Activated naive CD4-positive, alpha-beta T cell treated with Interleukin-2 at 50 U/mL for 16 hours (primary cell): ENCODE data around the gene NID1.

Experiments
- DNase-seq: peaks from one replicate; pipeline ENCODE4 v3.0.0-alpha.2; 2020

Gene NID1, protein sequence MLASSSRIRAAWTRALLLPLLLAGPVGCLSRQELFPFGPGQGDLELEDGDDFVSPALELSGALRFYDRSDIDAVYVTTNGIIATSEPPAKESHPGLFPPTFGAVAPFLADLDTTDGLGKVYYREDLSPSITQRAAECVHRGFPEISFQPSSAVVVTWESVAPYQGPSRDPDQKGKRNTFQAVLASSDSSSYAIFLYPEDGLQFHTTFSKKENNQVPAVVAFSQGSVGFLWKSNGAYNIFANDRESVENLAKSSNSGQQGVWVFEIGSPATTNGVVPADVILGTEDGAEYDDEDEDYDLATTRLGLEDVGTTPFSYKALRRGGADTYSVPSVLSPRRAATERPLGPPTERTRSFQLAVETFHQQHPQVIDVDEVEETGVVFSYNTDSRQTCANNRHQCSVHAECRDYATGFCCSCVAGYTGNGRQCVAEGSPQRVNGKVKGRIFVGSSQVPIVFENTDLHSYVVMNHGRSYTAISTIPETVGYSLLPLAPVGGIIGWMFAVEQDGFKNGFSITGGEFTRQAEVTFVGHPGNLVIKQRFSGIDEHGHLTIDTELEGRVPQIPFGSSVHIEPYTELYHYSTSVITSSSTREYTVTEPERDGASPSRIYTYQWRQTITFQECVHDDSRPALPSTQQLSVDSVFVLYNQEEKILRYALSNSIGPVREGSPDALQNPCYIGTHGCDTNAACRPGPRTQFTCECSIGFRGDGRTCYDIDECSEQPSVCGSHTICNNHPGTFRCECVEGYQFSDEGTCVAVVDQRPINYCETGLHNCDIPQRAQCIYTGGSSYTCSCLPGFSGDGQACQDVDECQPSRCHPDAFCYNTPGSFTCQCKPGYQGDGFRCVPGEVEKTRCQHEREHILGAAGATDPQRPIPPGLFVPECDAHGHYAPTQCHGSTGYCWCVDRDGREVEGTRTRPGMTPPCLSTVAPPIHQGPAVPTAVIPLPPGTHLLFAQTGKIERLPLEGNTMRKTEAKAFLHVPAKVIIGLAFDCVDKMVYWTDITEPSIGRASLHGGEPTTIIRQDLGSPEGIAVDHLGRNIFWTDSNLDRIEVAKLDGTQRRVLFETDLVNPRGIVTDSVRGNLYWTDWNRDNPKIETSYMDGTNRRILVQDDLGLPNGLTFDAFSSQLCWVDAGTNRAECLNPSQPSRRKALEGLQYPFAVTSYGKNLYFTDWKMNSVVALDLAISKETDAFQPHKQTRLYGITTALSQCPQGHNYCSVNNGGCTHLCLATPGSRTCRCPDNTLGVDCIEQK

DNA sequence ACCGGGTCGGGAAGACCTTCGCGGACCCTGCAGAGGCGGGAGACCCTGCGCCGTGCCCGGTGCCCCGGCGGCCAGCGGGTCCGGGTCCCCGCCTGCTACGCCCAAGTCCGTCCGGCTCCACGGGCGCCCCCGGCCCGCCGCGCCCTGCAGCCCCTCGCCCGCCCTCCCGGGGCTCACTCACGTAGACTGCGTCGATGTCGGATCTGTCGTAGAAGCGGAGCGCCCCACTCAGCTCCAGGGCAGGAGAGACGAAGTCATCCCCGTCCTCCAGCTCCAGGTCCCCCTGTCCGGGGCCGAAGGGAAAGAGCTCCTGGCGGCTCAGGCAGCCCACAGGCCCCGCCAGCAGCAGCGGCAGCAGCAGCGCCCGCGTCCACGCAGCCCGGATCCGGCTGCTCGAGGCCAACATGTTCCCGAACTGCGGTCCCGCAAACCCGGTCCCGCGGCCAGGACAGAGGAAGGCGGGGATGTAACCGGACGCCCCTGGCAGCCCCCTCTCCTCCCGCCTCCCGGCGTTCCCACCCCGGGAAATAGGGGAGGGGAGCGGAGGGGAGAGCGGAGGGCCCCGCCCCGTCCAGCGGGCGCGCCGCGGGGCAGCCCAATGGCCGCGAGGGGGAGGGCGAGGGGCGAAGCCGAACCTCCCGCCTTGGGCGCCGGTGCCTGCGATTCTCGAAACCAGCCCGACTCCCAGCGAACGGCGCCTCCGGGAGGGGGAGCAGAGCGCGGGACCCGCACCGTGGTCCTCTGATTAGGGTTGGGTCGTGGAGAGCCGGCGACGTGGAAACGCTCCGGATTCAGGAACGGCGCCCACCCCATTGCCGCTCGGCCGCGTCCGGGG lies at the start of gene NID1:
Gene NID1, minus strand, starts transcription at position 417 of the 835 bp plus-strand sequence. Its CDS starts 11 bp downstream, at position 406.
- peak; percentile 26 for DNase-seq

DNA sequence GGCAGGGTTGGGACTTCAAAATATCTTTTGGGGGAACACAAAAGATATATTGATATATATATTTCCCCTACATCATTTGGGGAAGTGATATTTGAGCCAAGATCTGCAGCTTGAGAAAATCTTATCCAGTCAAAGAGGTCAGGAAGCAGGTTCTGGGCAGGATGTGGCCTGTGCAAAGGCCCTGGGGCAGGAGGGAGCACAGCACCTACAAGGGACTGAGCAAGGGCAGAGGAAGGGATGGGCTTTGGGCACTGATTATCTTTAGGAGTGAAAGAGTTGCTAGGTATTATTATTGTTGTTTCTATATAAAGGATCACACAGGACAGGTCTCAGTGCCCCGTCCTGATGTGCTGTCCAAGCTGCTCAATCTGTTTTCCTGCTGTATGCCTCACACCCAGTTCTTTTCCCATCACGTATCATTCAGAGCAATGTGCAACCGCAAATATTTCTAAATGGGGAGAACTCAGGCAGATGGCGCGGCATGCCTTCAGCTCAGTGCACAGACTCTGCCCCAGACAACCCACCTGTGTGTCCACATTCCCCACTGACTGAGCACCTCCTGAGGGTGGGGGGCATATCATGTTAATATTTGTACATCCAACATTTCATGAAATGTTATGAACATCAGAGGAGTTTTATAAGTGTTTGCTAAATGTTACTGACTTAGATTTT lies 49.3 kb upstream of the NID1 start:
- no peak for DNase-seq

DNA sequence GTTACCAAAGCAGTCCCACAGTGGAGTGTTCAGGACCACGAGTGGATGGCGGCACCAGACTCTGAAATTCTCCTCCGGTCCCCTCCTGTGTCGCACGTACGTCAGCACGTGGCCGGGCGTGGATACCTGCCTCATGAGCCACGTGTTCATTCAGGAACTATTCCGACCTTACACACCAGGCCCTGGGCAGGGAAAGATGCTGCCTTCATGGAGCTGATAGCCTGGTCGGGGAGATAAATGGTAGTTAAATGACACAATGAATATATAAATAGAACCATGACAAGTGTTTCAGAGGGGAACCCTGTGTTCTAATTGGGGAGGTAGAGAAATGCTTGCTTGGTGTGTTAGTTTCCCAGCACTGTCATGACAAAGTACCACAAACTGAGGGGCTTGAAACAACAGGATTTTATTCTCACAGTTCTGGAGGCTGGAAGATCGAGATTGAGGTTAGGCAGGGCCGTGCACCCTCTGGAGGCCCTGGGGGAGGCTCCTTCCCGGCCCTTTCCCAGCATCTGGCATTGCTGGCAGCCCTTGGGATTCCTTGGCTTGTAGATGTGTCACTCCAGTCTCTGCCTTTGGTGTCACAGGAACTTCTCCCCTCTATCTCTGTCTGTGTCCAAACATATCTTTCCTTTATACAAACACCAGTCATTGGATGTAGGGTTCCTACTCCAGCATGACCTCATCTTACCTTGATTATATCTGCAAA lies 48.6 kb upstream of the NID1 start:
- no peak for DNase-seq

DNA sequence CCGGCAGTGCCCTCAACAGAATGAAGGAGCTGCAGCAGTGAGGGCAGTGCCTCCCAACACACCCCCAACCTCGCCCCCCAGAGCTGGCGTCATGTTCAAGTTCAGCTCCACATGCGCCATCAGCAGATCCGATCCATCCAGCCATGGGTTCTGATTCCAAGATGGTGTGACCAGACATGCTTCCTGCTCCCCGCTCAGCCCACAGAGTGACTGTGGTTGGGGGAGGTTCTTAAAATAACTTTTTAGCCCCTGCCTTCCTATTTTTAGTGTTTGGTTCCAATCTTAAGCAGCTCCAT lies 47.4 kb upstream of the NID1 start:
- no peak for DNase-seq

DNA sequence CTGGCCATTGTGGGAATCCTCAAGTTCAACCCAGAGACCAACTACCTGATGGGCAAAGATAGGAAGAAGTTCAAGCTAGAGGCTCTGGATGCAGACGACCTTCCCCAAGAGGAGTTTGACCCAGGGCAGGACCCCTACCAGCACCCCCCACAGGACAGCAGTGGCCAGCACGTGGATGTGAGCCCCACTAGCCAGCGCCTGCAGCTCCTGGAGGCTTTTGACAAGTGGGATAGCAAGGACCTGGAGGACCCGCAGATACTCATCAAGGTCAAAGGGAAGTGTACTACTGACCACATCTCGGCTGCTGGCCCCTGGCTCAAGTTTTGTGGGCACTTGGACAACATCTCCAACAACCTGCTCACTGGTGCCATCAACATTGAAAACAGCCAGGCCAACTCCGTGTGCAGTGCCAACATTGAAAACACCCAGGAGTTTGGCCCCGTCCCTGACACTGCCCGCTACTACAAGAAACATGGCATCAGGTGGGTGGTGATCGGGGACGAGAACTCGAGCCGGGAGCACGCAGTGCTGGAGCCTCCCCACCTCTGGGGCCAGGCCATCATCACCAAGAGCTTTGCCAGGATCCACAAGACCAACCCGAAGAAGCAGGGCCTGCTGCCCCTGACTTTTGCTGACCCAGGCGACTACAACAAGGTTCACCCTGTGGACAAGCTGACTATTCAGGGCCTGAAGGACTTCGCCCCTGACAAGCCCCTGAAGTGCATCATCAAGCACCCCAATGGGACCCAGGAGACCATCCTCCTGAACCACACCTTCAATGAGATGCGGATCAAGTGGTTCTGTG lies 46.8 kb upstream of the NID1 start:
- no peak for DNase-seq

DNA sequence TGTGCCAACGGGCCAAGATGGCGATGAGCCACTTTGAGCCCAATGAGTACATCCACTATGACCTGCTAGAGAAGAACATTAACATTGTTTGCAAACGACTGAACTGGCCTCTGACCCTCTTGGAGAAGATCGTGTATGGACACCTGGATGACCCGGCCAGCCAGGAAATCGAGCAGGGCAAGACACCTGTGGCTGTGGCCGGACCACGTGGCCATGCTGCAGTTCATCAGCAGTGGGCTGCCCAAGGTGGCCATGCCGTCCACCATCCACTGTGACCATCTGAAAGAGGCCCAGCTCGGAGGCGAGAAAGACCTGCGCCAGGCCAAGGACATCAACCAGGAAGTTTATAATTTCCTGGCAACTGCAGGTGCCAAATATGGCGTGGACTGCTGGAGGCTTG lies 45.2 kb upstream of the NID1 start:
- DNase-seq: no peak

DNA sequence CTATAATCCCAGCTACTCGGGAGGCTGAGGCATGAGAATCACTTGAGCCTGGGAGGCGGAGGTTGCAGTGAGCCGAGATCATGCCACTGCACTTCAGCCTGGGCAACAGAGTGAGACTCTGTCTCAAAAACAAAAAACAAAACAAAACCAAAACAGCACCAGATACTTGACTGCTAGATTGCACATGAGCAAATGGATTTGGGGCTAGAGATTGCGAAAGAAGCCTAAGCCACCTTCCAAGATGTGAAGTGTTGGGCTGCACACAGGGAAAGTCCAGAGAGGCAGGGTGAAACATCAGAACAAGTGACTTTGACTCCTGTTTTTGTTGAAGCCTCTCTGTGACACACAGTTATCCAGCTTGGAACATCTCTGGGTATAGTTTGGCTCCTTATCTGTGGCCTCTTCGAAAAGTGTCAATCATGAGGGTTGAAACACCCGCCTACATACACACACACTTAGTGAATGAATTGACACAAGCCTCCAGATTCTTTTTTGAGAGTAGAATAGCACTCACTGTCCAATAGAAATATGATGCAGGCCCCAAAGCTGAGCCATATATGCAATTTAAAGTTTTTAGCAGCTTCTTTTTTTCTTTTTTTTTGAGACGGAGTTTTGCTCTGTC lies 43.2 kb upstream of the NID1 start:
- no peak for DNase-seq

DNA sequence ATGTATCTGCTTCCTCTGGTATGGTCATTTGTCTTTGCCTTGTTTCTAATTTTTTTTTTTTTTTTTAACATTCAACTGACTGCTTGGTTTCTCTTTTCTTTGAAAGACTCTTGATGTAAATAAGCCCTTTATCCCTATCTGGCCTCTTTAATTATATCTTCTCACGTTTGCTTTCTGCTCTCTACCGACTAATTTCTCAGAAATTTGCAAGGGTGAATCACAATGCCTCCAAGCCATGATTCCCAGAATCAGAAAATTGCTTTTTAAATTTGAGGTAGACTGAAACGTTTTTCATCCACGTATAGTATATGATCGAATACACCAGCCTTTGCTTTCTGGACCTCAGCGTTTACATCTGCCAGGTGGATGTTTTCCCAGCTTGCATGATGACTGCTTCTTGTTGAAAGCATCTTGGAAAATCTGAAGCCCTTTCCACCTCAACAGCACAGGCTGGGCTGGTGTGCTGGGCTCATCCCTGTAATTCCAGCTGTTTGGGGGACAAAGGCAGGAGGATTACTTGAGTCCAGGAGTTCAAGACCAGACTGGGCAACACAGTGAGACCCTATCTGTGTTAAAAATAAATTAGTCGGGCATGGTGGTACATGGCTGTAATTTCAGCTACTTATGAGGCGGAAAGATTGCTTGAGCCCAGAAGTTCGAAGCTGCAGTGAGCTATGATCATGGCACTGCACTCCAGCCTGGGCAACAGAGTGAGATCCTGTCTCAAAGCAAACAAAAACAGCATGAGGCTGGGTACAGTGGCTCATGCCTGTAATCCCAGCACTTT lies 42.4 kb upstream of the NID1 start:
- no peak for DNase-seq

DNA sequence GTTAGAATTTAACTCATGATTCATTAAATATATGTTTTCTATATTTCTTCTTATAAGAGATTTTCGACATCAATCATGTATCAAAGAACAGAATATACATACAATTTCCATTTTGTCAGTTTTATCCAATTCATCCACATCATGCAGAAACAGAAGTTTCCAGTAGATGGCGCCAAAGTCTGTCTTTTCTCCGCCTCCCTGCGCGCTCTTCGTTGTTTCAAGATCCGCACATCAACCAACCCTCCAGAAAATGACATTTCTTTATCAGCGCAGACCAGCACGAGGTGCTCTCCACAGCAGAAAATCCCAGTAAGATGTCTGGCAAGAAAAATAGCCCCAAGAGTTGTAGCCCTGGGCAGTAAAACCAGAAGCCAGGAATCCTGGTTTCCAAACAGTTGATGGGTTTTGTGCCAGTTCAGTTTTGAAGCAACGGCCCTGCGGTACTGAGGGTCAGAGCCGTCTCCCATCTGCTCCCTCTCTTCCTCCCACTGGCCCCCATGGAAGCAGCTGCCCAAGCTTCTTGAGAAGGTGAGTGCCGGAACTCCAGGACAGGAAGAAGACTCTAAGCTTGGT lies 38.8 kb upstream of the NID1 start:
- DNase-seq: peak; percentile 57

DNA sequence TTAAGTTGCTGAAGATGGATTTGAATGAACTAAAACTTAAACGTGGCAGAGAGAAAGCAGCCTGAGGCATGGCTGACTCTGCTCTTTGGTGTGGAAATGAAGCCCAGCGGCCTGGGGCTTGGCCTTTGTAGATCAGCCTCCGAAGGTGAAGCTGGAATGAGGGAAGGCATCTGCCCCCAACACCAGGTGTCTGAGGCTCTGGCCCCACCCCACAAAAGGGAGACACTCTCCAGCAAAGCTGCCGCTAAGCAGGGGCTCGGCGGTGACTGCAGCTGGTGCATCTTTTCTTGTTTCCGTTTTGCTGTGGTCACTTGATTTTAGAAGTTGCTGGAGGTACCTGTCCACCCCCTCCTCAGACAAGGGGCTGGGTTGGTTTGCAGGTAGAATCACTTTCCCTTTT lies 38.2 kb upstream of the NID1 start:
- no peak for DNase-seq

DNA sequence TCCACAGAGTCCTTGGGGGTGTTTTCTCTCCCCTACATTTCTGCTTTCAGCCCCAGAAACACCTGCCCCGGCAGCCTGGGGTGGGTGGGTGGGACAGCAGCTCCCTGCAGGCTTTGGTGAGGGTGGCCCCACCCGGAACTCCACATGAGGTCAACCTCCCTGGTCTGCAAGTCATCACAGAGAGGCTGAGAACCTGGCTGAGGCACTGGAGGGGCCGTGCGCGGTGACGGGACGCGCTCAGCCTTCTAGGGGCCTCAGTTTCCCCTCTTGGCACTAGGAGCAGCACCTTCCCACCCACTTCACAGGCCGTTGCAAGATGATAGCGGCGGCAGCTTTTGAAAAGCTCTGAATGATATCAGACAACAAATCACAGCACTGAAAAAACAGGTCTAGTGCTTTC lies 37.7 kb upstream of the NID1 start:
- DNase-seq: no peak

DNA sequence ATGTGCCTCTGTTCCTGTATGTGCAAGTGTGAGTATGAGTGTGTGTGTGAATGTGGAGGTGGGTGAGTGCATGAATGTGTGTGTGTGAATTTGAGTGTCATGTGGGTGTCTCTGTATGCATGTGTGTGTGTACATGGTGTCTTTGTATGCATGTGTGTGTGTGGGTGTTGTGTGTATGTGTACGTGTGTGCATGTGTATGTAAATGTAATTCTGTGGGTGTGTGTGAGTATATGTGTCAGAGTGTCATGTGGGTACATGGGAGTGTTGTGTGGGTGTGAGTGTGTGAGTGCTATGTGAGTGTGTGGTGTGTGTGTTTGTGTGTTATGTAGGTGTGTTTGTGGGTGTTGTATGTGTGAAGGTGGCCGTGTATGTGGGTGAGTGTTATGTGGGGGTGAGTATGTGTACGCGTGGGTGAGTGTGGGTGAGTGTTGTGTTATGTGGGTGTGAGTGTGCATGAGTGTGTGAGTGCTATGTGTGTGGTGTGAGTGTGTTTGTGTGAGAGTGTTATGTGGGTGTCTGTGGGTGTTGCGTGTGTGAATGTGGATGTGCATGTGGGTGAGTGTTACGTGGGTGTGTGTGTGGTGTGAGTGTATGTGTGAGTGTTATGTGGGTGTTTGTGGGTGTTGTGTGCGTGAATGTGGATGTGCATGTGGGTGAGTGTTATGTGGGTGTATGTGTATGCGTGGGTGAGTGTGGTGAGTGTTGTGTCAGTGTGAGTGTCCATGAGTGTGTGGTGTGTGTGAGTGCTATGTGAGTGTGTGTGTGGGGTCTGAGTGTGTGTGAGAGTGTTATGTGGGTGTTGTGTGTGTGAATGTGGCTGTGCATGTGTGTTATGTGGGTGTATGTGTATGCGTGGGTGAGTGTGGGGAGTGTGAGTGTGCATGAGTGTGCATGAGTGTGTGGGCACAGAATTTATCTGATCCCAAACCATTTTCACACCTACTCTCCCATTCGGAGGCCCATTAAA lies 36.6 kb upstream of the NID1 start:
- no peak for DNase-seq

DNA sequence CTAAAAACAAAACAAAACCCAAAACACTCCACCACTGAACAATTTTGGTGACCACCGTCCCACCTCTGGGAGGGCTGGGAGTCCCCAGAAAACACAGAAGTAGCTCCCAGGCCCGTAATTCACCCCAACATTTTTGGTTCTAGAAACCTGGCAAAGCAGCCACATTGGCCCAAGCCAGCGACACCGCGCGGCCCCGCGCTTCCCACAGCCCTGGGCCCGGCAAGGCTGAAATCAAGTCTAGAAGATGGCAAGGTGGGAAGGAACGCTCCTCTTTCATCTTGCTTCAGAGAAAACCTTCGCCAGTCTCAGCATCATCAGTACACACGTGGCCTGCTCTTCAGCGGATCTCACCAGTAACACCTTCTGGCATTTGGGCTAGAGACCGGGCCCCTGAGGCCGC lies 35.9 kb upstream of the NID1 start:
- DNase-seq: no peak

DNA sequence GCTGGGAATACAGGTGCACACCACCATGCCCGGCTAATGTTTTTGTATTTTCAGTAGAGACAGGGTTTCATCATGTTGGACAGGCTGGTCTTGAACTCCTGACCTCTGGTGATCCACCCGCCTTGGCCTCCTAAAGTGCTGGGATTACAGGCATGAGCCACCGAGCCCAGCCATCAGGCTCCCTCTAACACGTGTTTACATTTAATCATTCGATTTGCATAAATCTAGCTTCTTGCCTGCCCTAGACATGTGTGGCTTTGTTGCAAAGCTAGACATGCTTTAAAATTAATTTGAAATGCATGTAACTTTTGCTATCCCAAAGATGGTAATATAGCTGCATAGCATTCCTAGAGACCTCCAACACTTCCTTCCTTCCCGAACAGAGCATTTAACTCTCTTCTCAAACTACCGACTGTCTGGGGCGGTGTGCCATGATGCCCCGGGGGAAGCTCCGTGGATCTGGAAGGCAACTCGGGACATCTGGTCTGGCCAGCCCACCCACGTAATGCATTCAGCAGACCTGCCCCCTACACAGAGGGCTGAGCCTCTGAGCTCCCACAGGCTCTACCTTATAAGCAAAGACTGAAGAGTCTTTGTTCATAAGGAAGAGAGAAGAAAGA lies 34.6 kb upstream of the NID1 start:
- DNase-seq: no peak

DNA sequence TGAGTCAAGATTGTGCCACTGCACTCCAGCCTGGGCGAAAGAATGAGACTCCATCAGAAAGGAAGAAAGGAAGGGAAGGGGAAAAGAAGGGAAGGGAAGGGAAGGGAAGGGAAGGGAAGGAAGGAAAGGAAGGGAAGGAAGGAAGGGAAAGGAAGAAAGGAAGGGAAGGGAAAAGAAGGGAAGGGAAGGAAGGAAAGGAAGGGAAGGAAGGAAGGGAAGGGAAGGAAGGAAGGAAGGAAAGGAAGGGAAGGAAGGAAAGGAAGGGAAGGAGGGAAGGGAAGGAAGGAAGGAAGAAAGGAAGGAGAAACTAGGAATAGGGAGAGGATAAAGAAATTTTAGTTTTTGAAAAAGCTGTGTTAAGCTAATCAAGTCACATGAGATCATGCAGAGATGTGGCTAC lies 33.4 kb upstream of the NID1 start:
- no peak for DNase-seq

DNA sequence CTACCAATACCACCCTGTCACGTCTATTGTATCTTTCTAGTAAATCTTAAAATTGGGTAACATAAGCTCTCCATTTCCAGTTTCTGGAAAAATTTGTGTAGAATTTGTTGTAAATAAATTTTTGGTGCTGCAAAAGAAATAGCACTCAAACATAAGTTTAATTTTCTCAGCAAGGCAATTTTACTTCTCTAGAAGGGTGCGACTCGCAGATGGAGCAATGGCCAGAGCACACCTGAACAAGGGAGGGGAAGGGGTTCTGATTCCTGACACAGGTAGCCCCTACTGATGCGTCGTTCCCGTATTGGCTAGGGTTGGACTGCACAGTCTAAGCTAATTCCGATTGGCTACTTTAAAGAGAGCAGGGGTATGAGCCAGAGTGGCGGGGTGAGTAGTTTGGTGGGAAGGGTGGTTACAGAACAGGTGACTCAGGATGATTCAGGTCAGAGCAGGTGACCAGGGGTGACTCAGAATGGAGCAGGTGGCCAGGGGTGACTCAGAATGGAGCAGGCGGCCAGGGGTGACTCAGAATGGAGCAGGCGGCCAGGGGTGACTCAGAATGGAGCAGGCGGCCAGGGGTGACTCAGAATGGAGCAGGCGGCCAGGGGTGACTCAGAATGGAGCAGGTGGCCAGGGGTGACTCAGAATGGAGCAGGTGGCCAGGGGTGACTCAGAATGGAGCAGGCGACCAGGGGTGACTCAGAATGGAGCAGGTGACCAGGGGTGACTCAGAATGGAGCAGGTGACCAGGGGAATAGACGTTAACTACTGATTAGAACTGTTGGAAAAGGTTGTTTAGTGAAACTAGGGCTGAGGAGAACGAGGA lies 32.0 kb upstream of the NID1 start:
- peak; percentile 80 for DNase-seq
